Colonic mucosa (tissue), 4 donors: Measurements from ENCODE around the gene SYT1. TPM values are rescaled to one million over a fixed set of nuclear protein-coding genes. Genes with fewer than 3 reads are reported as not detected.
"Not testable (repeated sequence)": the region's sequence is repeated elsewhere in the genome, so short reads cannot be mapped to it uniquely, and the experiment has no call there.

Experiments used
- DNase-seq: peaks from one replicate; pipeline ENCODE4 v3.0.0-alpha.2; 2020
- H3K27ac ChIP-seq: fragments of 200-600 bp; one replicate; pipeline ENCODE4 v1.8.0; 2021
- H3K27me3 ChIP-seq: fragments of 200-600 bp; one replicate; pipeline ENCODE4 v1.8.0; 2021
- H3K36me3 ChIP-seq: fragments of 200-600 bp; one replicate; pipeline ENCODE4 v1.8.0; 2021
- H3K4me1 ChIP-seq: fragments of 200-600 bp; one replicate; pipeline ENCODE4 v1.8.0; 2021; ENCODE audit warnings: mild to moderate bottlenecking
- H3K4me3 ChIP-seq: fragments of 200-600 bp; one replicate; pipeline ENCODE4 v1.8.0; 2021
- H3K9ac ChIP-seq, 2 donors: one replicate each; pipeline ENCODE4 v1.7.0; 2013; ENCODE audit warnings: control low read depth in 2 of 2, low read depth in 2 of 2, low read length in 2 of 2
- H3K9me3 ChIP-seq: fragments of 200-600 bp; one replicate; pipeline ENCODE4 v1.8.0; 2021
- intact Hi-C: fragments of 100-400 bp; cut with DNase I; formaldehyde crosslinking; loops from one replicate; pipeline ENCODE4 v1.14.1; 2022
- total RNA-seq, 2 donors: library from RNA; stranded (reverse); fragmentation: NEBNext Ultra II Directional in 1 of 2; extraction: Animal tissue kit (Norgen Biotek cat#: 25700) in 1 of 2; gene quantifications; one replicate each; pipeline ENCODE4 v1.2.1, GENCODE V29; 2021
- TF ChIP-seq, protein P1 (sequence below): fragments of 200-600 bp; IDR thresholded peaks from one replicate; pipeline ENCODE4 v1.8.0; 2022; ENCODE audit warnings: antibody characterized with exemption, mild to moderate bottlenecking
- donor health status: healthy.
- donor health status: DM: no; HTN: no; CAD: no.
- donor health status: DM: no; HTN: no; CAD: no.

SYT1 gene
- total RNA-seq, 2 donors from 2014 or later, result 0.94 to 3.2 TPM

DNA sequence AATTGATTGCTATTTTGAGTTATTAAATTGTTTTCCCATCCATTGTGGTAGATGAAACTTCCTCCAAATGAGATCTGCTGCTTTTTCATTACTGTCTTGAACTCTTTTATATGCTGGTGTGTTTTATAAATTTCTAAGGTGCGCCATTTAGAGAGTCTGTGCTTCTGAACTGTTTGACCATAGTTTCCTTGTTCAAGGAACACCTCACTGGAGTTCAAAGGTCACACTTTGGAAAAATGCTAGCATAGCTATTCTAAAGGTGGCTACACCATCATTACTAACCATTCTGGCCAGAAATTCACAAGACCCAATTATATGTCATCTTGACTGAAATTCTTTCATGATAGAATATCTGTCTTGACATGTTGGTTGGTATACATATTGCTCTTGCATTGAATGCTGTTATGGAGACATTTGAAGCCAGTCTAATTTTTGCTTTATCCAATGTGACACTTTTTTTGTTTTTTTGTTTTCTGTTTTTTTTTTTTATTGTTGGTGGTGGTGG, 556.7 kb downstream of the SYT1 start:
- H3K27ac ChIP-seq, result no peak overlapping the region
- H3K9me3 ChIP-seq, result no peaks in the 10 kb centered on the region
- H3K27me3 ChIP-seq, result no peaks in the 10 kb centered on the region
- intact Hi-C loops, result loop anchor here (5.0 kb wide), 1 partner anchor 126 kb away; no protein-coding TSS in a partner anchor
- H3K9ac ChIP-seq, result no peak overlapping the region
- H3K4me3 ChIP-seq, result no peak overlapping the region
- no peaks in the 10 kb centered on the region for H3K36me3 ChIP-seq
- DNase-seq, result no peak
- peaks cover 4% of the 10 kb centered on the region for H3K4me1 ChIP-seq
- TF ChIP-seq, protein P1, sequence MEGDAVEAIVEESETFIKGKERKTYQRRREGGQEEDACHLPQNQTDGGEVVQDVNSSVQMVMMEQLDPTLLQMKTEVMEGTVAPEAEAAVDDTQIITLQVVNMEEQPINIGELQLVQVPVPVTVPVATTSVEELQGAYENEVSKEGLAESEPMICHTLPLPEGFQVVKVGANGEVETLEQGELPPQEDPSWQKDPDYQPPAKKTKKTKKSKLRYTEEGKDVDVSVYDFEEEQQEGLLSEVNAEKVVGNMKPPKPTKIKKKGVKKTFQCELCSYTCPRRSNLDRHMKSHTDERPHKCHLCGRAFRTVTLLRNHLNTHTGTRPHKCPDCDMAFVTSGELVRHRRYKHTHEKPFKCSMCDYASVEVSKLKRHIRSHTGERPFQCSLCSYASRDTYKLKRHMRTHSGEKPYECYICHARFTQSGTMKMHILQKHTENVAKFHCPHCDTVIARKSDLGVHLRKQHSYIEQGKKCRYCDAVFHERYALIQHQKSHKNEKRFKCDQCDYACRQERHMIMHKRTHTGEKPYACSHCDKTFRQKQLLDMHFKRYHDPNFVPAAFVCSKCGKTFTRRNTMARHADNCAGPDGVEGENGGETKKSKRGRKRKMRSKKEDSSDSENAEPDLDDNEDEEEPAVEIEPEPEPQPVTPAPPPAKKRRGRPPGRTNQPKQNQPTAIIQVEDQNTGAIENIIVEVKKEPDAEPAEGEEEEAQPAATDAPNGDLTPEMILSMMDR, result no peak

DNA sequence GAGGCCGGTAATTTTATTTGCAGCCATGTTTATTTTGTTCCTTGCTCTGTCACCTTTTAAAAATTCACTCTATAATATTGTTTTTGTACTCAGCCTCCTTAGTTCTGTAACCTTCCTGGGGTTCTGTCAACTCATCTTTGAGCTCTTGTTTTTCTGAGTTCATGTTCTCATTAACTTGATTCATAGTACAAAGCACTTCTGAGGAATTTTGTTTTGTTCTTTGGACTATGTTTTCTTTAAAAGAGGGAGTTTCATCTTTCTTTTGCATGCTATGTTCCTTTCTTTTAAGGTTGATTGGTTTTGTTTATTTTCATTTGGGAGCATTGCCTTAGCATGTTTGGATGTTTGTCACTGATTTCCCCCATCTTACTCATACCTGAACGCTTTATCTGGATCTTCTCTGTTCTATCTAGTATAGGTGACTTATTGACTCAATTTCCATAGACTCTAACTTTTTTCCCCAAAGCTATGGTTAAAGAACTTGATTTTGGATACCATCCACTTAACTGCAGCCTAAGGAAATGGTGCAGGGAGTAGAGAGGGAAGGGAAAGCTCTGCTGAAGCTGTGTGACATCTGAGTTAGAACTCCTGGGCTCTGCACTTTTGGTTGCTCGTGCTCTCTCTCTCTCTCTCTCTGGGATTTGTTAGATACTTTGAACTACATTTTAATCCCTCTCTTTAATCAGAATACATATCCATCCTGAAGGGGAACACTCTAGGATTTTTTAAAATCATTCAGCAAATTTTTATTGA, 557.7 kb downstream of the SYT1 start:
- Histone ChIP-seq H3K9me3 (no peaks in the 10 kb centered on the region), H3K27ac (no peak overlapping the region), H3K27me3 (no peaks in the 10 kb centered on the region), H3K9ac (no peak overlapping the region), H3K4me3 (no peak overlapping the region), H3K4me1 (peaks cover 4% of the 10 kb centered on the region), H3K36me3 (no peaks in the 10 kb centered on the region)
- DNase-seq, result no peak
- intact Hi-C loops, result loop anchor here (5.0 kb wide), 1 partner anchor 125 kb away; no protein-coding TSS in a partner anchor
- TF ChIP-seq, protein P1, result no peak

DNA sequence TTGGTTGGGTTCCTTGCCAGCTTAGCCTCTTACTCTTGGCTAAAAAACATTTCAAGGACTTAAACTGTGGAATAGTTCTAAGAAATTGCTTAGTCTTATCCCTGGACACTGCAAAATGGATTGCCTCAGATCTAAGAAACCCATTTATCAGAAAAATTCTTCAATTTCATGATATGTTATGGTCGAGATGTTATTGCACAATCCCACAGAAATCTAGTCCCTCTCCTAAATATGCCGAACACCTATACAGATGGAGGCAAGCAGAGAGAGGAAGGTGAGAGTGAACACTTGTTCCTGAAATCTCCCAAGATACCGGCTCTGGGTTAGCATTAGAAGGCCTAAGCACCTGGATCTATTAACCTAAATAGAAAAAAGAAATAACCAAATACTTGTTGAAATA, 559.0 kb downstream of the SYT1 start:
- DNase-seq, result no peak
- no peak overlapping the region for H3K4me3 ChIP-seq
- H3K27me3 ChIP-seq, result no peaks in the 10 kb centered on the region
- H3K36me3 ChIP-seq, result no peaks in the 10 kb centered on the region
- no peak overlapping the region for H3K27ac ChIP-seq
- no peak overlapping the region for H3K9ac ChIP-seq
- TF ChIP-seq, protein P1, result no peak
- intact Hi-C loops, result loop anchor here (5.0 kb wide), 1 partner anchor 124 kb away; no protein-coding TSS in a partner anchor
- H3K4me1 ChIP-seq, result peaks cover 4% of the 10 kb centered on the region
- no peaks in the 10 kb centered on the region for H3K9me3 ChIP-seq

DNA sequence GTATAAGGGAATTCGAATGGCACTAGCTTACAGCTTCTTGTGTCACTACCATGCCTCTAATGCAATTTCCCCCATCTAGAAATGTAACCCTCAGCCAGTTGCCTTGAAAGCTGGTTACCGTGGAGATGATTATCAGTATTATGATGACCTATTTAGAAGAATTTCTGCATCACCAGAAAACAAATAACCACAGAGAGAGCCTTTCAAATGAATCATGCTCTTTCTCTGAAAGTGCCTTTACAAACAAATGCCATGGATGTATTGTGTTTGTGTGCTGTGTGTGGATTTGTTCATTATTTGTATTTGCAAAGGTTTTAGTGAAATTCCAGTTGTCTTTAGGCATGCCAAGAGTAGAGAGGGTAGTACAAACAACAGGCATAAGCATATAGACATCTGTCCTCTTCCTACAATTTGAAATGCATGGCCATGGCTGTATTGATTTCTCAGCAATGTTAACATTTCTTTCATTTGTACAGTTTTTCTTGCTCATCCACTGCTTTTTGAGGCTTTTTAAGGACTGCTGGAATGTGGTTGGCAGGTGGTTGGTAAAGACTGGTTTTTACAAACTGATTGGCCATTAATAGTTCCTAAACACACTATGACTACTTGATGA, 559.6 kb downstream of the SYT1 start:
- no peaks in the 10 kb centered on the region for H3K9me3 ChIP-seq
- H3K36me3 ChIP-seq, result no peaks in the 10 kb centered on the region
- no peak overlapping the region for H3K27ac ChIP-seq
- TF ChIP-seq, protein P1, result no peak
- H3K4me3 ChIP-seq, result no peak overlapping the region
- H3K27me3 ChIP-seq, result no peaks in the 10 kb centered on the region
- peaks cover 4% of the 10 kb centered on the region for H3K4me1 ChIP-seq
- no peak for DNase-seq
- intact Hi-C loops, result loop anchor here (5.0 kb wide), 1 partner anchor 123 kb away; no protein-coding TSS in a partner anchor
- no peak overlapping the region for H3K9ac ChIP-seq

DNA sequence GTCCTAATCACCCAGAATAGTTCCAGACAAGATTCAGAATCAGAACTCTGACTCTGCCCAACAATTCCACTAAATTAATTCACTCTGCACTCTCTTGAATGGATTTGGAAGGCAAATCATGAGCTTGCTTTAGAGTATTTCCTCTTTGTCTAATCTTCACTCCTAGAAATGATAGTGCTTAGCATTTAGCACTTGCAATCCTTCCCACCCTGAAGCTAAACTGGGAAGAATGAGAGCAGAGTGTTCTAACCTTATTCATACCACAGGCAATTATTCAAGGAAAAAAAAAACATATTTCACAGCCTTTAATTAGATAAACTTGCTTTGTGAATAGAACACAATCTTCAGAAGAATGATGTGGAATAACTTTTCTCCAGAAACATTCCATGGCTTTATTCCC, 561.5 kb downstream of the SYT1 start:
- no peak for DNase-seq
- H3K4me3 ChIP-seq, result no peak overlapping the region
- H3K9me3 ChIP-seq, result no peaks in the 10 kb centered on the region
- no peak overlapping the region for H3K9ac ChIP-seq
- no peaks in the 10 kb centered on the region for H3K4me1 ChIP-seq
- no peaks in the 10 kb centered on the region for H3K36me3 ChIP-seq
- H3K27me3 ChIP-seq, result no peaks in the 10 kb centered on the region
- TF ChIP-seq, protein P1, result no peak
- intact Hi-C loops, result loop anchor here (5.0 kb wide), 1 partner anchor 311 kb away; no protein-coding TSS in a partner anchor
- no peak overlapping the region for H3K27ac ChIP-seq

DNA sequence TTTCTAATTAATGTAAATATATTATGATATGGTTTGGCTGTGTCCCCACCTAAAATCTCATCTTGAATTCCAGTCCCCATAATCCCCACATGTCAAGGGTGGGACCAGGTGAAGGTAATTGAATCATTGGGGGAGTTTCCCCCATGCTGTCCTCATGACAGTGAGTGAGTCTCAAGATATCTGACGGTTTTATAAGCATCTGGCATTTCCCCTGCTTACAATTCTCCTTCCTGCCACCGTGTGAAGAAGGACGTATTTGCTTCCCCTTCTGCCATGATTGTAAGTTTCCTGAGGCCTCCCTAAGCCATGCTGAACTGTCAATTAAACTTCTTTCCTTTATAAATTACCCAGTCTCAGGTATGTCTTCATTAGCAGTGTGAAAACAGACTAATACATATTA, 562.2 kb downstream of the SYT1 start:
- intact Hi-C loops, result loop anchor here (5.0 kb wide), 1 partner anchor 311 kb away; no protein-coding TSS in a partner anchor
- not testable (repeated sequence) for H3K36me3 ChIP-seq, DNase-seq, H3K4me1 ChIP-seq, H3K9ac ChIP-seq, H3K4me3 ChIP-seq, H3K27me3 ChIP-seq, H3K9me3 ChIP-seq, H3K27ac ChIP-seq
